Stimulated activated CD4-positive, alpha-beta T cell treated with anti-CD3 and anti-CD28 coated beads, Interleukin-4, amount 100 ng/mL, for 24 hours (primary cell): ENCODE results near the gene KCNQ4.

Experiments
- DNase-seq: peaks from one replicate; pipeline ENCODE4 v3.0.0-alpha.2; 2020

KCNQ4 gene

GRCh38 chr1:40822890-40823289 is 39.3 kb downstream of the KCNQ4 start:
- no peak for DNase-seq

GRCh38 chr1:40823345-40823744 is 39.8 kb downstream of the KCNQ4 start:
- DNase-seq, result no peak

- DNase-seq, result no peak
Observed at GRCh38 chr1:40823983-40824382, 40.4 kb downstream of the KCNQ4 start.

GRCh38 chr1:40824591-40825434 is 41.2 kb downstream of the KCNQ4 start:
- no peak for DNase-seq

GRCh38 chr1:40825435-40825788 is 41.8 kb downstream of the KCNQ4 start:
- DNase-seq, result no peak

GRCh38 chr1:40825996-40826395 is 42.4 kb downstream of the KCNQ4 start:
- no peak for DNase-seq

GRCh38 chr1:40829631-40830245 is 46.2 kb downstream of the KCNQ4 start:
- DNase-seq, result no peak

GRCh38 chr1:40830419-40830943 is 46.9 kb downstream of the KCNQ4 start:
- no peak for DNase-seq

GRCh38 chr1:40831001-40831732 is 47.6 kb downstream of the KCNQ4 start:
- DNase-seq, result no peak

GRCh38 chr1:40833979-40834378 is 50.4 kb downstream of the KCNQ4 start:
- DNase-seq, result no peak

GRCh38 chr1:40834968-40835545 is 51.5 kb downstream of the KCNQ4 start:
- no peak for DNase-seq

- no peak for DNase-seq
Observed at GRCh38 chr1:40836283-40836682, 52.7 kb downstream of the KCNQ4 start.

GRCh38 chr1:40837601-40838000 is 54.0 kb downstream of the KCNQ4 start:
- no peak for DNase-seq

- no peak for DNase-seq
Observed at GRCh38 chr1:40838045-40838979, 54.7 kb downstream of the KCNQ4 start.

- no peak for DNase-seq
Observed at GRCh38 chr1:40838980-40839942, 55.7 kb downstream of the KCNQ4 start.

GRCh38 chr1:40839943-40840335 is 56.4 kb downstream of the KCNQ4 start:
- no peak for DNase-seq

- DNase-seq, result no peak
Observed at GRCh38 chr1:40840526-40841323, 57.1 kb downstream of the KCNQ4 start.

- DNase-seq, result no peak
Observed at GRCh38 chr1:40841602-40842001, 58.0 kb downstream of the KCNQ4 start.

GRCh38 chr1:40842207-40842606 is 58.6 kb downstream of the KCNQ4 start:
- DNase-seq, result no peak

- no peak for DNase-seq
Observed at GRCh38 chr1:40842691-40843090, 59.1 kb downstream of the KCNQ4 start.
